ENCODE data around the gene CENPC.
A peak's percentile ranks its signal among the peaks of the same experiment; 100 is the strongest.
"Not testable (repeated sequence)": the region's sequence is repeated elsewhere in the genome, so short reads cannot be mapped to it uniquely, and the experiment has no call there.

The CENPC gene

DNA sequence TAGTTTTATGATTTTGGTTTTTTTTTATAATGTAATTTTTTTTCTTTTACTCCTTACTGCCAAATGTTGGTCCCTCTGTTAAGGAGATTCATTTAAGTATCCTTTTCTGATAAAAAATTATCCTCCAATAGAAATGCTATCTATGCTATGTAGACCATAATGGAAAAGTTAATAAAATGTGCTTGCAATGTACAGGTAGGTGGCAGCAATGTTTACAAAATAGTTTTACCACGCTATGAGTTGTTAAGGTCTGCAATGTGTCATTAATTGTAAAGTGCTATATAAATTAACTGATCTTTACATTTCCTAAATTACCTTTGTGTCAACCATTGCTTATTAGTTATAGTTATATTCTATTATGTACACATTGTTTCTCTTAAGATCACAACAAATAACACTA lies 3.8 kb upstream of the CENPC start:
- DNase-seq: peak in 1 of 2 donors; percentile 62

DNA sequence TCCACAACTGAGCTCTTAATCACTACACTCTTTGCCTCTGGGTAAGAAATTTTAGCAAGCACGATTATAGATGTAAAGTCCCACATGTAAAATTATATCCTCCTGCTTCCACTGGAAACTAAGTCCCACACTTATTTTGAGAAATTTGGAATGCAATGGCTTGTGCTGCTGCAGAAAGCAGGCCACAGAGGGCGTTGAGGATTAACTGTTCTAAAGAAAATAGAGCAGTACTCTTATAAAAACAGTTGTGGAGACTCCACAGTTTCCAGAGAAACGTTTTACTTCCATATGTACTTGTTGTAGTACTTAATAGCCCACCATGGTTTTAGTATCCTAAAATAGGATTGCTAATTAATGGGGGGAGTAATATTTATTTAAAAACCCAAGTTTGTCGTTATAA lies 1.7 kb upstream of the CENPC start:
- no peak for DNase-seq

DNA sequence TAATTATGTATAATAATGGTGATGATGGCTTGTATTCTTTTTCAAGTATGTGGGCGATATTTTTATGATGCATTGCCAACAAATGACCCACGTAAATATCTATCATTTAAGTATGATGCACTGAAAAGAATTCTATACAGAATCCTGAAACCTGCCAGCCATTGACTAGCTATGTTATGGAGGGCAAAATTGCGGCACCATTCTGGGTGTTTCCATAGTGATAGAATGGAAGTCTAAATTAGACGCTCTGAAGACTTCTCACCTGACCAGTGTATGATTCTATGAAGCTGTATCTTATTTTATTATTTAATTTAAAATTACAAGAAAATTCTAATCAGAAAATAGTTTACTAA lies 677 bp upstream of the CENPC start:
- no peak for DNase-seq

DNA sequence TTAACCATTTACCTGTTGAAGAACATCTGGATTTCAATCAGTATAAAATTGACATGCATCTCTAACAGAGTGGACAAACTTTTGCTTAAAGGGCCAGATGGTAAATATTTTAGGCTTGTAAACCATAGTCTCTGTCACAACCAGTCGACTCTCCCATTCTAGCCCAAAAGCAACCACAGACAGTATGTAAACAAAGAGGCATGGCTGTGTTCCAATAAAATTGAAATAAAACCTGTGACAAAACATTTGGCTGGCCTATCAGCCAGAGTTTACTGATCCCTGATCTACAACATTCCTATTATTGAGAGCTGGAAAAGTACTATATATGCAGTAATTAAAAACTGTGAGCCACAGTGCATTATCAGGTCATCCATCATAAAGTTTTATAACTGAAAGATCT lies 3.2 kb downstream of the CENPC start:
- no peak for DNase-seq

DNA sequence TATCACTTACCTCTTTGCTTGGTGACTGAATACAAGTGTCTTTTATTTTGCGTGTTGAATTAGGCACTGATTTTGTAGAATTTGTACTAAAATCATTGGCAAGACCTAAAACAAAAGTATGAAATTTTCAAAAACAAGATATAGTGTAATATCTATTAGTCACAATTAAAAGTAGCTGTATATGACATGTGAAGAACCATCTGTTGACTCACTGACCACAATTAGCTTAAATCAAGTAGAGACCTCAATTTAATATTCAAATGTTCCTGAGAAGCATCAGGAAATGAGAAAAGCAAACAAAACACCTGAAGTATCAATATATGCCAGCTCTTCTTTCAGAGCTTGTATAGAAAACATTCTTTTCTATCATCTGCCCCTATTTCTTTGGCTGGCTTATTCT lies 5.5 kb downstream of the CENPC start:
- no peak for DNase-seq

DNA sequence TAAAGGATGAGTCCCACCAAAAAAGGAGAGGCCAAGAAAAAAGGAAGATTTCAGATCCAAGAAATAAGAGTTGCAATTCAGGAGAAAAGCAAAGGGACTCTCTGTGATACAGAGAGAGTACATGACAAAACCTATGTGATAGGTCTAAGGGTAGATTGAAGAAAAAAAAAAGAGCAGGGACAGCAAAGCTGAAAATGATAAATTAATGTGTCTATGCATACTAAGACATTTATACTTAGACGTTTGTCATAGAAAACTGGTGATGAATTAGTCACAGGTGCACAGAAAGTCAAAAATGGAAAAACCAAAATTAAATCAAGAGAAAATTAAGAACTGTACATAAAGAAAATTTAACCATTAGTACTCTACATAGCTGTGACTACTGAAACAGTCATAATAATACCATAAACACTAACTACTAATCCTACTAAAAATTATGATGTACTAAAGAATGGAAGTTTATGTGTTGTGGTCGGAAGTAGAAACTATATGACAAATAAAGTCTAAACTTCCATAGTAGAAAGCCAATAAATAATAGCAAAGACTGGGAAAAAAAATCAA lies 9.9 kb downstream of the CENPC start:
- no peak for DNase-seq

DNA sequence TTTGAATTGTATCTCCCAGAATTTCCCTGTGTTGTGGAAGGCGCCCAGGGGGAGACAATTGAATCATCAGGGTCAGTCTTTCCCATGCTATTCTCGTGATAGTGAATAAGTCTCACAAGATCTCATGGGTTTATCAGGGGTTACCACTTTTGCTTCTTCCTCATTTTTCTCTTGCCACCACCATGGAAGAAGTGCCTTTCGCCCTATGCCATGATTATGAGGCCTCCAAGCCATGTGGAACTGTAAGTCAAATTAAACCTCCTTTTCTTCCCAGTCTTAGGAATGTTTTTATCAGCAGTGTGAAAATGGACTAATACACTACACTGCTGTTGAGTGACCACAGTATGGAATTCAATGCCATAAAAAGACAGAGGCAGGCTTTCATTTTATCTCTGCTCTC lies 12.2 kb downstream of the CENPC start:
- DNase-seq: no peak

DNA sequence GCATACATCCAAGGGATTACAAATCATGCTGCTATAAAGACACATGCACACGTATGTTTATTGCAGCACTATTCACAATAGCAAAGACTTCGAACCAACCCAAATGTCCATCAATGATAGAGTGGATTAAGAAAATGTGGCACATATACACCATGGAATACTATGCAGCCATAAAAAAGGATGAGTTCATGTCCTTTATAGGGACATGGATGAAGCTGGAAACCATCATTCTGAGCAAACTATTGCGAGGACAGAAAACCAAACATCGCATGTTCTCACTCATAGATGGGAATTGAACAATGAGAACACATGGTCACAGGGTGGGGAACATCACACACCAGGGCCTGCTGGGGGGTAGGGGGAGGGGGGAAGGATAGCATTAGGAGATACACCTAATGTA lies 12.9 kb downstream of the CENPC start:
- not testable (repeated sequence) for DNase-seq

DNA sequence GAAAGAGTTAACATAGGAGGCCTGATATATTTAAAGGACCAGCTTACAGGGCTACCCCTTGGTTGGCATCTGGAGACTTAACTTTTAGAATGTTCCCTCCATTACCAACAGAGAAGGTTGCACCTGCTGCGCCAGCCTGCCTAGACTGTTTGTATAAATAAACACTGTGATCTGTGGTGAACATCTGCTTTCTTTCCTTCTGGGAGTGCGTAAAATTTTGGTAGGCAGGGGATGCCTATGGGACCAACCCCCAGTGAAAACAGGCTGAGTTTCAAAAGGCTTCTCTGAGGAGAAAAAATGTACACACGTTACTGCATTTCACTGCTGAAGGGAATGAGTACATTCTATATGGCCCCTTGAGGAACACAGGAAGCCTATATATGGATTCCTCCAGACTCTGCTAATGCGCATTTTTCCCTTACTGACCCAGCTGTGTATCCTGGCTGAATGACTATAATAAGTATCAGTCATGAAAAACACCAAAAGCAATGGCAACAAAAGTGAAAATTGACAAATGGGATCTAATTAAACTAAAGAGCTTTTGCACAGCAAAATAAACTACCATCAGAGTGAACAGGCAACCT lies 13.8 kb downstream of the CENPC start:
- no peak for DNase-seq

DNA sequence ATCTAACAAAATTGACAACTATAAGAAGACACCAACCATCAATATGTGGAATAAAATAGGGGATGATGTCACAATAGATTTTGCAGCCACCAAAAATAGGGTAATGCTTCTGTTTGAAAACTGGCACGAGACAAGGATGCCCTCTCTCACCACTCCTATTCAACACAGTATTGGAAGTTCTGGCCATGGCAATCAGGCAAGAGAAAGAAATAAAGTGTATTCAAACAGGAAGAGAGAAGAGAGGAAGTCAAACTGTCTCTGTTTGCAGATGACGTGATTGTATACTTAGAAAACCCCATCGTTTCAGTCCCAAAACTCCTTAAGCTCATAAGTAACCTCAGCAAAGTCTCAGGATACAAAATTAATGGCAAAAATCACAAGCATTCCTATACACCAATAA lies 21.2 kb downstream of the CENPC start:
- DNase-seq: not testable (repeated sequence)

DNA sequence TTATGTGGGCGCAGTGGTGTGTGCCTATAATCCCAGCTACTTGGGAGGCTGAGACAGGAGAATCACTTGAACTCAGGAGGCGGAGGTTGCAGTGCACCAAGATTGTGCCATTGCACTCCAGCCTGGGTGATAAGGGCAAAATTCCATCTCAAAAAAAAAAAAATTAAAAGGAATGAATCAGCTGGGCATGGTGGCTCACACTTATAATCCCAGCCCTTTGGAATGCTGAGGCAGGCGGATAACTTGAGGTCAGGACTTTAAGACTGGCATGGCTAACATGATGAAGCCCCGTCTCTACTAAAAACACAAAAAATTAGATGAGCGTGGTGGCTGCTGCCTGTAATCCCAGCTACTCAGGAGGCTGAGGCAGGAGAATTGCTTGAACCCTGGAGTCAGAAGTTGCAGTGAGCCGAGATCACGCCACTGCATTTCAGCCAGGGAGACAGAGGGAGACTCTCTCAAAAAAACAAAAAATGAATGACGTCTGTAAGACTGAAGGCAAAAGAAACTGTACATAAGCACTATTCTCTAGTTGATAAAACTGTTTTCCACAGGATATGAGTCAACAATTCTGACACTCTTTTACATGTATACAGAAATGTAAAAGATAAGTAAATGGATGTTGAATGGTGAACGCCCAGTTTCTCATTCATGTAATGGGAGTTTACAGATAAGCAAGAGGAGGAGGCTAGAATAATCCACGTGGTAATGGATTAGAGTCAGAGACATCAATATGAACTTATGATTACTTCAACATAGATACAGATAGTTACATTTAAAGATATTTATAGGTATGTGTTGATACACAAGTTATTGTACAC lies 22.2 kb downstream of the CENPC start:
- DNase-seq: peak in 1 of 2 donors; percentile 41

DNA sequence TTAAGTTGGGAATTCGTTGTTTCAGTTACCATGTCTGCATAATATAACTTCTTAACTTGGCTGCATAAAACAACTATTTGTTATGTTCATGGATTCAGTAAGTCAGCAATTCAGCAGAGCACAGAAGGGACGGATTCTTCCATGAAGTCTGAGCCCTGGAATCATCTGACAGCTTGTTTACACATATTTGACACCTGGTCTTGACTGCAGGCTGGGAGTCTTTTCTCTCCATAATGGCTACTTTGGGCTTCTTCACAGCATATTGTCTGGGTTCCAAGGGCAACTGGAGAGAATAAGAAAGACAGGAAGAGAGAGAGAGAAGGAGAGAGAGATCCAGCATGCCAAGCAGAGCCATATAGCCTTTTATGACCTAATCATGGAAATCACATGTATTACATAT lies 23.1 kb downstream of the CENPC start:
- no peak for DNase-seq

DNA sequence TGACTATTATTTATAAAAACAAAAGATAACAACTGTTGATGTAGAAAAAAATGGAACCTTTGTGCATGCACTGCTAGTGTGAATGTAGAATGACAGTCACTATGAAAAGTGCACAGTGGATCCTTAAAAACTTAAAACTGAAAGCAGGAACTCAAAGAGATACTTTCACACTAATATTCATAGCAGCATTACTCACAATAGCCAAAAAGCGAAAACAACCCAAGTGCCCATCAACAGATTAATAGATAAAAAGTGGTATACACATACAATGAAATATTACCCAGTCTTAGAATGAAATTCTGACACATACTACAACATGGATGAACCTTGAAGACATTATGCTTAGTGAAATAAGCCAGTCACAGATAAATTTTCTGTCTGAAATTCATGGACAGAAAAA lies 23.8 kb downstream of the CENPC start:
- DNase-seq: no peak

DNA sequence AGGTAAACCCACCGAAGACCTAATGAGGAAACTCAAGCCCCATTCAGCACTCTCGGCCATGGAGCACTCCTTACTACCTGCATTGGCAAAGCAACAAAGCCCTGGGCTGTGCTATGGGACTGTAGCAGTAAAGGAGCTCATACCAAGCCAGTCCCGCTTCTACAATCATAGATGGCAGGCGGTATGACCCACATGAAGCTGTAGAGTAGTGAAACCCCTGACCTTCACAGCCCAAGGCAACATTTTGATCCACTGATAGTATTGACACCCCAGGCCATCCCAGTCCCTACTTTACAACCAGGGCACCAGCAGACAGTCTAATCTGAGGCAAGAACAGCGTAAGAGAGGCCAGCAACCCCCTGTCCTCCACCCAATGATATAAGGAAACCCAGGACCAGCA lies 25.2 kb downstream of the CENPC start:
- DNase-seq: no peak

DNA sequence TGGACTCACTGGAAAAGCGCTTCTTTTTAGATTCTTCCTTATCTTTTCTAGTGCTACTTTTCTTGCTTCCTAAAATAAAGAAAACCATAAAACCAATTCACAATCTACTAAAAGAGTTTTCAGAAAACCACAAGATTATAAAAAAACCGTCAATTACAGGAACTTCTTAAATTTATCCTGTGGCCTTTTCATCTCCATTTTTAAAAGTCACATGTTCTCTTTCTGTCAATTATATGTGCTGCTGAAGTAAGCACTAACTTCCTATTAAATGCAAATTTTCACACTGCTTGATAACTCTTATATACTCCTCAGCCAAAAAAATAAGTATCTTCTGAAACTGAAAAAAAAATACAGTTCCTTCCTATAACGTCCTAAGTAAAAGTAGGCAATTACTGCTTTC lies 32.8 kb downstream of the CENPC start:
- no peak for DNase-seq

DNA sequence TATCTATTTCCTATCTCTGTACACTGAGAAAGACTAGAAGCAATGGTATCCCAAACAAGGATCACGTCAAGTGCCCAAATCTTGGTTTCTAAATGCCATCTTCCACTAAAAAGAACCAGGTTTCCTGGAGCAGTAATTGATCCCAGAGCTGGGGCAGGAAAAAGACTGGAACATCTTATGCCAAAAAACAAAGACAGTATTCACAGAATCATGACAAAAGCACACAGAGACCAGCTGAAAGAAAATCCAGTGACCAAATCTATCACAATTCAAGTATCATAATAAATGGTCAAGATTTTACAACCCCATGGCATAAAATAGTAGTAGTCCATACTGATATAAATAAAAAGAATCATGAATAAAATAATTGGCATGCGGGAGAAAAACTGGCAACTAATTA lies 44.9 kb downstream of the CENPC start:
- DNase-seq: no peak

DNA sequence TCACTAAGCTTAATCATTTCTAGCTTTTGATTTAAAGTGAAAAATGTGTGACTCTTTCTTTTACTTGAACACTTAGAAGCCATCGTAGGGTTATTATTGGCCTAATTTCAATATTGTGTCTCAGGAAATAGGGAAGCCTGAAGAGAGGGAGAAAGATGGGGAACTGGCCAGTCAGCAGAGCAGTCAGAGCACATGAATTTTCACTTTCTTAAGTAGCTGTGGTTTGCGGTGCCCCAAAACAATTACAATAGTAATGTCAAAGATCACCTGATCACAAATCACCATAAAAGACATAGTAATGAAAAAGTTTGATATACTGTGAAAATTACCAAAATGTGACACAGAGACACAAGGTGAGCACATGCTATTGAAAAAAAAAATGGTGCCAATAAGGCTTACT lies 45.5 kb downstream of the CENPC start:
- DNase-seq: no peak

DNA sequence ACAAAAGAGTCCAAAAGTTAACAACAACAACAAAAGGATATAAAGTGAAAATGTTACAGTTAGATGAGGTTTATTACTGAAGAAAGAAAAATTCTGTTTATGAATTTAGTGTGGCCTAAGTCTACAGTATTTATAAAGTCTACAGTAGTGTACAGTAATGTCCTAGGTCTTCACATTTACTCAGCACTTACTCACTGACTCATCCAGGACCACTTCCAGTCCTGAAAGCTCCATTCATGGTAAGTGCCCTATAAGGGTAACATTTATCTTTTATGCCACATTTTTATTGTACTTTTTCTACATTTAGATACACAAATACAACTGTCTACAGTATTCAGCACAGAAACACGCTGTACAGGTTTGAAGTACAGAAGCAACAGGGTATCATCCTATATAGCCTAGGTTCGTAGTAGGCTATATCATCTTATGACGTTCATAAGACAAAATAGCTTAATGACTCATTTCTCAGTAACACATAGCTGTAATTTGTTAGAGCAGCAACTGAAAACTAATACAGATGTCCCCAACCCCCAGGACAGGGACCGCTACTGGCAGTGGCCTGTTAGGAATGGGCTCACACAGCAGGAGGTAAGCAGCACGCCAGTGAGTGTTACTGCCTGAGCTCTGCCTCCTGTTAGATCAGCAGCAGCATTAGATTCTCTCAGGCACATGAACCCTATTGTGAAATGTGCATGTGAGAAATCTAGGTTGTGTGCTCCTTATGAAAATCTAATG lies 61.3 kb downstream of the CENPC start:
- DNase-seq: no peak

DNA sequence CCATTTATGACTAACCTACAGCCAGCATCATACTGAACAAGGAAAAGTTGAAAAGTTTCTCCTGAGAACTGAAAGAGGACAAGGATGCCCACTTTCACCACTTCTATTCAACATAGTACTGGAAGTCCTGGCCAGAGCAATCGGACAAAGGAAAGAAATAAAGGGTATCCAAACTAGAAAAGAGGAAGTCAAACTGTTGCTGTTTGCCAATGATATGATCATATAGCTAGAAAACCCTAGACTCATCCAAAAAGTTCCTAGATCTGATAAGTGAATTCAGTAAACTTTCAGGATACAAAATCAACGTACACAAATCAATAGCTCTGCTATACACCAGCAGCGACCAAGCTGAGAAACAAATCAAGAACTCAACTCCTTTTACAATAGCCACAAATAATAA lies 64.5 kb downstream of the CENPC start:
- DNase-seq: no peak

DNA sequence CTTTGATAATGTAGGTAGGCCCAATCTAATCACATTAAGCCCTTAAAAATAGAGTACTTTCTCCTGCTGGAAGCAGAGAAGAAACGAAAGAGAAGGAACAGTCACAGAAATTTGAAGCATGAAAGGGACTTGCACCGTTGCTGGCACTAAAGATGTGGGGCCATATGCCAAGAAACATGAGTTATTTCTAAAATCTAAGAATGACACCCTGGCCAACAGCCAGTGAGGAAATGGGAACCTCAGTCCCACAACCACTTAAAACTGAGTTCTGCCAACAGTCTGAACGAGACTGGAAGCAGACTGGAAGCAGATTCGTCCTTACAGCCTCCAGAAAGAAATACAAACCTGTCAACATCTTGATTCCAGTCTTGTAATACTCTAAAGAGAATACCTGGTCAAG lies 70.1 kb downstream of the CENPC start:
- no peak for DNase-seq

DNA sequence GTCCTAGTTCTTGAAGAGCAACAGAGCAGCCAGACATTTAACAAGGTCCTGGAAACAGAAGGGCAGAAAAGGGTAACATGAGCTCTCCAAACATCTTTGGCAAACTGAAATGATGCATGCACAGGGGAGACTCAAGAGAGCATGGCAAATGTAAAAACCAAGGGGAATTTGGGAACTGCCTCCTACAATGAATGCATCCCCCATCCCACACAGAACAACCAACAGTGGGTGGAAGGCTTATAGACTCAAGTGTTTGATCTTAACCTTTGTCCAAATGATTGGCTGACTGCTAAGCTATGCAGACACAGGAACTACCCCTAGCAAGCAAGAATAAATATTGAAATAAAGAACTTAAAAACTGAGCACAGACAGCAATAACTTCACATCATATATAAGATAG lies 74.4 kb downstream of the CENPC start:
- DNase-seq: no peak

DNA sequence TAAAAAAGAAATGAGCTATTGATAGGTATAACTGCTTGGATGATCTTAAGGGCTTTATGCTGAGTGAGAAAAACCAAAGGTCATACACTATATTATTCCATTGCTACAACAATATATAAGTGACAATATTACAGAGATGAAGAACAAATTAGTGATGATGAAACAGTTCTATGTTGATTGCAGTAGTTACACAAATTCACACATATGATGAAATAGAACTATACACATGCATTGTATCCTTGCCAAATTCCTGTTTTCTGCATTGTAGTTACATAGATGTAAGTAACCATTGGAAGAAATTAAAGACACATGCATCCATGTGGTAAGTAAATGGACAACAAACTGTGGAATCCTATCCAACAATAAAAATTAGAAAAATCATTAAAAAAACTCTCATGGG lies 76.5 kb downstream of the CENPC start:
- no peak for DNase-seq

DNA sequence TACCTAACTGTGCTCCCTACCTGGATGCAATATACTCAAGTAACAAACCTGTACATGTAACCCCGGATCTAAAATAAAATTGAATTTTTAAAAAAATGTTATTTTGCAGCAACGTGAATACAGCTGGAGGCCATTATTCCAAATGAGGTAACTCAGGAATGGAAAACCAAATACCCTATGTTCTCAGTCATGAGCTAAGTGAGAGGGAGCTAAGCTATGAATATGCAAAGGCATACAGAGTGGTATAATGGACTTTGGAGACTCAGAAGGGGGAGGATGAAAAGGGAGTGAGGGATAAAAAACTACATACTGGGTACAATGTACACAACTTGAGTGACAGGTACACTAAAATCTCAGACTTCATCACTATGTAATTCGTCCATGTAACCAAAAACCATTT lies 78.6 kb downstream of the CENPC start:
- DNase-seq: no peak

DNA sequence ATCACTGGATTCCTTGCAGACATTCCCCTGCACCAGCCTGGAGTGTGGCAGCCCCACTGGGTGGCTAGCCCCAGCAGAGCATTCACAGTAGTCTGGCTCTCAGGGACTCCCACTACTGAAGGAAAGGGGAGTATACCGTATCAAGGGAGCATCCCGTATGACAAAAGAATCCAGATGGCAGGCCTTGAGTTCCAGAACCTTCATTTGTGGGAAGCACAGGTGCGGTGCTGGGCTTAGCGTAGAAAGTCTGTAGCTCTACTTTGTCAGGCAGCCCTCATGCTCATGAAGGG lies 79.6 kb downstream of the CENPC start:
- DNase-seq: no peak
